GM12875 (cell line): ENCODE data around the gene EID2B.
A peak's percentile ranks its signal among the peaks of the same experiment; 100 is the strongest.

Experiments used
- H3K4me3 ChIP-seq: one replicate; pipeline ENCODE4 v1.5.1; 2011; ENCODE audit warnings: low read depth, low read length, control low read depth
- TF ChIP-seq, protein P1 (sequence below): IDR thresholded peaks from 2 replicates; pipeline ENCODE4 v1.5.1; 2011; ENCODE audit warnings: low read depth, mild to moderate bottlenecking, control low read depth, inconsistent platforms, low read length, moderate library complexity, borderline replicate concordance; ENCODE audit not compliant: insufficient read depth

Gene EID2B

DNA sequence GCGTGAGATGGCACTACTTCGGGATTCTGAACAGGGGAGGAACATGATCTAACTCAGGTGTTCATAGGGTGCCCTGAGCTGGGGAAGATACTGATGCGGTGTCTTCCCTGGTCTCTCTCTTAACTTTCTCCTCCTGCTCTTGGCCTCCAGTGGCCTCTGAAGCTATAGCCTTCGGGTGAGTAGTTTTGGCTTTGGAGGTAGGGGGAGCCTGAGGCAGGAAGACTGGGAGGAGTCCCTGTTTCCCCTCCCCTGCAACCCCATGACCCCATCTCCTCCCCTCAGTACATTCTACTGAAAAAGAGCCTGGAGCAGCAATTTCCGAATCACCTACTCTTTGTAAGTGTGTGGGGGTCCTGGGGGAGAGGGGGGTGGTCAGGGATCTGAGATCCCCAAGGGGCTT is 14.2 kb downstream of the EID2B start:
- no peak overlapping the region for H3K4me3 ChIP-seq
- TF ChIP-seq, protein P1, sequence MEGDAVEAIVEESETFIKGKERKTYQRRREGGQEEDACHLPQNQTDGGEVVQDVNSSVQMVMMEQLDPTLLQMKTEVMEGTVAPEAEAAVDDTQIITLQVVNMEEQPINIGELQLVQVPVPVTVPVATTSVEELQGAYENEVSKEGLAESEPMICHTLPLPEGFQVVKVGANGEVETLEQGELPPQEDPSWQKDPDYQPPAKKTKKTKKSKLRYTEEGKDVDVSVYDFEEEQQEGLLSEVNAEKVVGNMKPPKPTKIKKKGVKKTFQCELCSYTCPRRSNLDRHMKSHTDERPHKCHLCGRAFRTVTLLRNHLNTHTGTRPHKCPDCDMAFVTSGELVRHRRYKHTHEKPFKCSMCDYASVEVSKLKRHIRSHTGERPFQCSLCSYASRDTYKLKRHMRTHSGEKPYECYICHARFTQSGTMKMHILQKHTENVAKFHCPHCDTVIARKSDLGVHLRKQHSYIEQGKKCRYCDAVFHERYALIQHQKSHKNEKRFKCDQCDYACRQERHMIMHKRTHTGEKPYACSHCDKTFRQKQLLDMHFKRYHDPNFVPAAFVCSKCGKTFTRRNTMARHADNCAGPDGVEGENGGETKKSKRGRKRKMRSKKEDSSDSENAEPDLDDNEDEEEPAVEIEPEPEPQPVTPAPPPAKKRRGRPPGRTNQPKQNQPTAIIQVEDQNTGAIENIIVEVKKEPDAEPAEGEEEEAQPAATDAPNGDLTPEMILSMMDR, result no peak

DNA sequence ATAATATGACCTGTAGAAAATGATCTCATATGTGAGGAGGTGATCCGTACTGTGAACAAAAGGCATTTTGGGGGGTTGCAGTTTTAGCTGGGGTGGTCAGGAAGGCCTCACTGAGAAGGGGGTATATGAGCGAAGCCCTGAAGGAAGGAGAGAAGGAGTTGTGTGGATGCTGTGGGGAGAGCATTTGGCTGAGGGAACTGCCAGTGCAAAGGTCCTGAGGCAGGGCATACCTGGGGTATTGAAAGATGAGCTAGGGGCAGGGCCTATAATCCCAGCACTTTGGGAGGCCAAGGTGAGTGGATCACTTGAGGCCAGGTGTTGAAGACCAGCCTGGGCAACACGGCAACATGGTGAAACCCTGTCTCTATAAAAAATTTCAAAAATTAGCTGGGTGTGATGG is 15.2 kb downstream of the EID2B start:
- H3K4me3 ChIP-seq, result no peak overlapping the region
- TF ChIP-seq, protein P1, result no peak

DNA sequence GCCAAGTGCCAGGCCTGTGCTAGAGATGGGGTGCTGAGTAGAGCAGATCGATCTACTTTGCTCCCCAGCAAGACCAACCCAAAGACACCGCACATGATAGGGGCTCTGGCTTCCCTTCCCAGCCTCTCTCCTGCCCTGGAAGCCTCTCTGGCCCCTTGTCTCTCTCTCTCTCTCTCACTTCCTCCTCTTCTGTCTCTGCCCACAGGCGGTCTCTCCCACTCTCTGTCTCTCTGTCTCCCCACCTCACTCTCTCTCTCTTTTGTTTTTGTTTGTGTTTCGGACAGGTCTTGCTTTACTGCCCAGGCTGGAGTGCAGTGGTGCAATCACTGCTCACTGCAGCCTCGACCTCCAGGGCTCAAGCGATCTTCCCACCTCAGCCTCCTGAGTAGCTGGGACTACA is 16.4 kb downstream of the EID2B start:
- H3K4me3 ChIP-seq, result no peak overlapping the region
- TF ChIP-seq, protein P1, result no peak

DNA sequence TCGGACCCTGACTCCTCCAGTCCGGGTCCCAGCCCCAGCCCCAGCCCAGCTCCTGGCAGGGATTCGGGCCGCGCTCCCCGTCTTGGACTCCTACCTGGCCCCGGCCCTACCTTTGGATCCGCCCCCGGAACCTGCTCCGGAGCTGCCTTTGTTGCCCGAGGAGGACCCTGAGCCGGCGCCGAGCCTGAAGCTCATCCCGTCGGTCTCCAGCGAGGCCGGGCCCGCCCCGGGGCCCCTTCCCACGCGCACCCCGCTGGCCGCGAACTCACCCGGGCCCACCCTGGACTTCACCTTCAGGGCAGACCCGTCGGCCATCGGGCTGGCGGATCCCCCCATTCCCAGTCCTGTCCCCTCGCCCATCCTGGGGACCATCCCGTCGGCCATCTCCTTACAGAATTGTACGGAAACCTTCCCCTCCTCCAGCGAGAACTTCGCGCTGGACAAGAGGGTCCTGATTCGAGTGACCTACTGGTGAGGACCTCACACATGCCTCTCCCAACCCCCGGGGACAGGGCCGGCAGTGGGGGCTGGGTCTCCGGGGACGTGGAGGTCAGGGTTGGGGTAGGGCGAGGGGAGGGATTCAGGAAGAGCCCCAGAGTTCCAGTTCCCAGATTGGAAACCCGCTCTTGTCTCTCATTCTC is 17.0 kb downstream of the EID2B start:
- peak overlapping the region; percentile 12 for H3K4me3 ChIP-seq
- TF ChIP-seq, protein P1, result no peak

DNA sequence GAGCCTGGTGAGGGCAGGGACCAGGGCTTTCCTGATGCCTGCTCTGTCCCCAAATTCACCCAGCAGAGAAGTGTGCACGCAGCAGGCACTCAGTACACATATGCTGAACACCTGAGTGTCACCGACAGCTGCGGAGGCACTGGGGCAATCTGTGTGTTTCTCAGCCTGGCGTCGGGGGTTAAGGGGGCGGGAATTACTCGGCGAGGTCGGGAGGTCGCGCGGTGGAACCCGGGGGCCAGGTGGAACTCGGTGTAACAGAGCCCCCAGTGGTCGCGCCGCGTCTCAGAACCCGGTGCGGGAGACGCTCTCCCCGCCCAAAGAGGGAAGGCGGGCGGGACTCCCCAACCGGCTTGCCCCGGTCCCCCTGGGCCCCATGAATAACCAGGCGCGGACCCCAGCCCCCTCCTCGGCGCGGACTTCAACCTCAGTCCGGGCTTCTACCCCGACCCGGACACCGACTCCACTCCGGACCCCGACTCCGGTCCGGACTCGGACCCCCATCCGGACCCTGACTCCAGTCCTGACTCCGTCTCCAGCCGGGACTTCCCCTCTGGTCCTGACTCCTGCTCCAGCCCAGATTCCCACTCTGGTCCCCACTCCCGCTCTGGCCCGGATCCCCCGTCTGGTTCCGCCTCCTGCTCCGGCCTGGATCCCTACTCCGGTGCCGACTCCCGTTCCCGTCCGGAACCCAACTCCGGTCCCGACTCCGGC is 17.7 kb downstream of the EID2B start, which contains the start of gene SELENOV:
Gene SELENOV (plus strand): TSS at position 300 of the 711 bp plus-strand sequence. CDS start 74 bp downstream, at position 374.
- TF ChIP-seq, protein P1, result no peak
- peak within 1 kb of the TSS; percentile 12 for H3K4me3 ChIP-seq

DNA sequence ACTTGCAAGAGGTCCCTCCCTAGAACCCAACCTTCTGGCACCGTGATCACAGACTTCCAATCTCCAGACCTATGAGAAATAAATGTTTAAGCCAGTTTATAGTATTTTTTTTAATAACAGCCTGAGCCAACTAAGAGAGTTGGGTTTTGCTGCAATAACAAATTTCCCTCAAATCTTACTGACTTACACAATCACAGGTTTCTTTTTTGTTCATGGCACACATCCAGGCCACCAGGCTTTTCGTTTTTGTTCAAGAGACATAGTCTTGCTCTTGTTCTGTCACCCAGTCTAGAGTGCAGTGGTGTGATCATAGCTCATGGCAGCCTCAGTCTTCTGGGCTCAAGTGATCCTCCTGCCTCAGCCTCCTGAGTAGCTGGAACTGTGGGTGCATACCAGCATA is 19.7 kb downstream of the EID2B start:
- H3K4me3 ChIP-seq, result no peak overlapping the region
- TF ChIP-seq, protein P1, result no peak

DNA sequence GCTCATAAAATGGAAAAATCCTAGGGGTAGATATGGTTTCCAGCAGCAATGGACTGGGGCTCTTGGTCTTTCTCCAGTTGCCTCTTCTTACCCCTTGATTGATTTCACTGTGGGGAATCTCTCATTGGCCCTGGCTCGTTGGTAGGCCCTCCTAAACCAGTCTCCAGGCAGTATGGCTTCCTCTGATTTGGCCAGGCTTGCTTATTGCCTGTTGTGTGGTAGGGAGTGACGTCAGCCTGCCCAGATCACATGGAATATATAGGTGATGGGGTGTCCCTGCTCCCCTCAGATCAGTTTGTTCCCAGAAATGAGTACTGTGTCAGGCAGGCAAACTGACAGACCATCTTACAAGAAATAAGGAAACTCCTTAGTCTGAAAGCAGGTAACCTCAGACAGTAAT is 23.4 kb downstream of the EID2B start:
- no peak overlapping the region for H3K4me3 ChIP-seq
- TF ChIP-seq, protein P1, result no peak
